Measurements from ENCODE around the gene NFIB.

GRCh38 chr9:14132775-14133174 is 181.2 kb downstream of the NFIB start:
- TF ChIP-seq BHLHE40 (IDR thresholded peaks at IDR 0.05; ENCODE audit: low read depth, low read length) (no peak), POLR2A (IDR thresholded peaks at IDR 0.05; ENCODE audit: low read depth, low read length) (no peak), CTCF (conservative IDR thresholded peaks at IDR 0.05; ENCODE audit: low read depth, low read length) (no peak), MAZ (IDR thresholded peaks at IDR 0.05; ENCODE audit: borderline replicate concordance, low read depth, low read length) (no peak), MAFK (IDR thresholded peaks at IDR 0.05; ENCODE audit: low read depth, low read length) (no peak), ELK1 (IDR thresholded peaks at IDR 0.05; ENCODE audit: borderline replicate concordance, low read depth, low read length) (no peak), RCOR1 (IDR thresholded peaks at IDR 0.05; ENCODE audit: insufficient replicate concordance, low read length) (no peak), RFX5 (IDR thresholded peaks at IDR 0.05; ENCODE audit: low read depth, low read length) (no peak), USF2 (IDR thresholded peaks at IDR 0.05; ENCODE audit: low read depth, low read length) (no peak), CEBPB (IDR thresholded peaks at IDR 0.05; ENCODE audit: low read depth, low read length) (no peak), RAD21 (IDR thresholded peaks at IDR 0.05; ENCODE audit: low read length) (no peak), MXI1 (IDR thresholded peaks at IDR 0.05; ENCODE audit: borderline replicate concordance, low read depth, low read length) (no peak), NFE2L2 (IDR thresholded peaks at IDR 0.05; ENCODE audit: low read depth, low read length) (no peak), SMC3 (IDR thresholded peaks at IDR 0.05; ENCODE audit: low read depth, low read length) (no peak)
